Stomach smooth muscle (tissue), 2 donors: ENCODE data around the gene ZFP14.

Source experiments
- H3K27ac ChIP-seq: one replicate; pipeline ENCODE4 v1.7.0; 2013; ENCODE audit warnings: mild to moderate bottlenecking, low read length, inconsistent platforms
- H3K27me3 ChIP-seq, 2 donors: one replicate each; pipeline ENCODE4 v1.7.0; 2013; ENCODE audit warnings: low read length in 2 of 2; ENCODE audit not compliant: insufficient read depth in 2 of 2, control insufficient read depth in 1 of 2
- H3K36me3 ChIP-seq, 2 donors: one replicate each; pipeline ENCODE4 v1.7.0; 2013; ENCODE audit warnings: low read length in 2 of 2; ENCODE audit not compliant: control insufficient read depth in 2 of 2, insufficient read depth in 2 of 2
- H3K4me1 ChIP-seq: one replicate; pipeline ENCODE4 v1.7.0; 2013; ENCODE audit warnings: low read length; ENCODE audit not compliant: control insufficient read depth, insufficient read depth
- H3K4me3 ChIP-seq, 2 donors: one replicate each; pipeline ENCODE4 v1.7.0; 2013; ENCODE audit warnings: low read length in 2 of 2
- H3K9ac ChIP-seq, 2 donors: one replicate each; pipeline ENCODE4 v1.7.0; 2013; ENCODE audit warnings: low read length in 2 of 2, mild to moderate bottlenecking in 1 of 2
- H3K9me3 ChIP-seq, 2 donors: one replicate each; pipeline ENCODE4 v1.7.0; 2013; ENCODE audit warnings: low read length in 2 of 2; ENCODE audit not compliant: control insufficient read depth in 2 of 2
- donor health status: healthy.
- donor health status: Pancreatic carcinoma.

Gene ZFP14

GRCh38 chr19:36401475-36401874 lies 22.5 kb upstream of the ZFP14 start:
- H3K4me1 ChIP-seq = no peaks in the 10 kb centered on the region
- H3K27me3 ChIP-seq = no peaks in the 10 kb centered on the region
- H3K4me3 ChIP-seq = no peak overlapping the region
- H3K36me3 ChIP-seq = peaks cover 35 to 41% of the 10 kb centered on the region in 2 donors
- H3K9ac ChIP-seq = no peak overlapping the region
- H3K9me3 ChIP-seq = peaks cover 0 to 3% of the 10 kb centered on the region in 2 donors
- H3K27ac ChIP-seq = no peak overlapping the region

DNA sequence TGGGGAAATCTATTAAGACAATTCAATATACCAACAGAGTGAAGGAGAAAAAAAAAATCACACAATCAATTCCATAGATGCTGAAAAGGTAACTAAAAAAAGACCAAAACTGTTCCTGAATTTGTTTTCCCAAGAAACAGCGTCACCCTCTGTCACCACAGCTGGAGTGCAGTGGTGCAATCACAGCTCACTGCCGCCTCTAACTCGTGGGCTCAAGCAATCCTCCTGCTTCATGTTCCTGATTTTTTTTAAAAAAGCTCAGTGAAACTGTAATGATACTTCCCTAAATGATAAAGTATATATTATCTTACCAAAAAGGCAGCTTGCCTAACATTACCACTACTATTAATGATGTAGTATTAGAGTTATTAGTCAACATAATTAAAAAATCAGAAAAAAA lies 19.6 kb upstream of the ZFP14 start:
- Histone ChIP-seq H3K27ac (no peak overlapping the region), H3K4me3 (no peak overlapping the region), H3K27me3 (no peaks in the 10 kb centered on the region), H3K9me3 (peaks cover 12% of the 10 kb centered on the region in 2 donors), H3K36me3 (peaks cover 38 to 41% of the 10 kb centered on the region in 2 donors), H3K4me1 (no peaks in the 10 kb centered on the region), H3K9ac (no peak overlapping the region)

GRCh38 chr19:36392916-36393673 lies 14.1 kb upstream of the ZFP14 start:
- Histone ChIP-seq H3K27ac (no peak overlapping the region), H3K27me3 (no peaks in the 10 kb centered on the region), H3K36me3 (peaks cover 34 to 36% of the 10 kb centered on the region in 2 donors), H3K4me1 (no peaks in the 10 kb centered on the region), H3K9me3 (peaks cover 26 to 27% of the 10 kb centered on the region in 2 donors), H3K9ac (no peak overlapping the region), H3K4me3 (peak overlapping the region in 1 of 2 donors; percentile 0)

- no peaks in the 10 kb centered on the region for H3K36me3 ChIP-seq
- no peaks in the 10 kb centered on the region for H3K27me3 ChIP-seq
- H3K27ac ChIP-seq = no peak overlapping the region
- no peaks in the 10 kb centered on the region for H3K9me3 ChIP-seq
- H3K9ac ChIP-seq = peak overlapping the region; percentile 36 to 88
- H3K4me1 ChIP-seq = peaks cover 17% of the 10 kb centered on the region
- peak overlapping the region; percentile 90 to 98 for H3K4me3 ChIP-seq
These were observed 464 bp upstream of the ZFP14 start for GRCh38 chr19:36379510-36379819.

- peaks cover 17% of the 10 kb centered on the region for H3K4me1 ChIP-seq
- H3K9me3 ChIP-seq = no peaks in the 10 kb centered on the region
- H3K4me3 ChIP-seq = peak overlapping the region; percentile 90 to 98
- H3K27ac ChIP-seq = no peak overlapping the region
- no peaks in the 10 kb centered on the region for H3K27me3 ChIP-seq
- no peaks in the 10 kb centered on the region for H3K36me3 ChIP-seq
- peak overlapping the region; percentile 86 to 88 for H3K9ac ChIP-seq
These were observed 1.3 kb downstream of the ZFP14 start for GRCh38 chr19:36377541-36378178.

DNA sequence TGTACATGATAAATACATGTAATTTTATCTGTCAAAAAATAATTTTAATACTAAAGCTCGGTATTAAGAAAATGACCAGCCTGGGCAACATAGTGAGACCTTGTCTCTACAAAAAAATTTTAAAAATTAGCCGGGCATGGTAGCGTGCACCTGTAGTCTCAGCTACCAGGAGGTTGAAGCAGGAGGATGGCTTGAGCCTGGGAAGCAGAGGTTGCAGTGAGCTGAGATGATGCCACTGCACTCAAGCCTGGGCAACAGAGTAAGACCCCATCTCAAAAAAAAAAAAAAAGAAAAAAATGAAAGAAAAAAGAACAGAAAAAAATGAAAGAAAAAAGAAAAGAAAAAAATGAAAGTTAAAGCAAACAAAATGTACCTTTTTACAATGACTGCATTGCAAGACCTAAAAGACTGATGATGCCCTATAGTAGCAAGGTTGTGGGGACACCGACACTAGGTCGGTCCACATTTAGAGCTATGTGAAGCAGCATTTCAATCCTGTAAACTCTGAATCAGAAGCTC lies 5.3 kb downstream of the ZFP14 start:
- Histone ChIP-seq H3K9ac (no peak overlapping the region), H3K4me3 (no peak overlapping the region), H3K27ac (no peak overlapping the region), H3K4me1 (peaks cover 14% of the 10 kb centered on the region), H3K27me3 (no peaks in the 10 kb centered on the region), H3K36me3 (no peaks in the 10 kb centered on the region), H3K9me3 (no peaks in the 10 kb centered on the region)

GRCh38 chr19:36371886-36372285 lies 7.1 kb downstream of the ZFP14 start:
- Histone ChIP-seq H3K9me3 (no peaks in the 10 kb centered on the region), H3K36me3 (peaks cover 3% of the 10 kb centered on the region in 2 donors), H3K27me3 (no peaks in the 10 kb centered on the region), H3K4me1 (no peaks in the 10 kb centered on the region), H3K4me3 (no peak overlapping the region), H3K27ac (no peak overlapping the region), H3K9ac (no peak overlapping the region)

DNA sequence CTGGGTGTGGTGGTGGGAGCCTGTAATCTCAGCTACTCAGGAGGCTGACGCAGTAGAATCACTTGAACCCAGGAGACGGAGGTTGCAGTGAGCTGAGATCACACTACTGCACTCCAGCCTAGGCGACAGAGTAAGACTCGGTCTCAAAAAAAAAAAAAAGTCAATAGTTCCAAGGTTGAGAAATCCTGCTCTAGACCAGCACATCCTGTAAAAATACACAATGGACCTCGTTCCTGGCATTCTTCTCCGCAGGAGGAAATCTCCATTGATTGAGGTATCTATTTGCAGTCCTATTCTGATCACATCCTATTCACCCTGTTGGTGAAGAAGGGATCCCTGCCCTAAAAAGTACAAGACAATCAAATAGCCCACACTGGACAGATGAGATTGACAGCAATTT lies 15.2 kb downstream of the ZFP14 start:
- H3K9ac ChIP-seq = no peak overlapping the region
- H3K4me3 ChIP-seq = no peak overlapping the region
- H3K4me1 ChIP-seq = no peaks in the 10 kb centered on the region
- no peaks in the 10 kb centered on the region for H3K9me3 ChIP-seq
- H3K27me3 ChIP-seq = no peaks in the 10 kb centered on the region
- H3K27ac ChIP-seq = no peak overlapping the region
- H3K36me3 ChIP-seq = peaks cover 22 to 31% of the 10 kb centered on the region in 2 donors

DNA sequence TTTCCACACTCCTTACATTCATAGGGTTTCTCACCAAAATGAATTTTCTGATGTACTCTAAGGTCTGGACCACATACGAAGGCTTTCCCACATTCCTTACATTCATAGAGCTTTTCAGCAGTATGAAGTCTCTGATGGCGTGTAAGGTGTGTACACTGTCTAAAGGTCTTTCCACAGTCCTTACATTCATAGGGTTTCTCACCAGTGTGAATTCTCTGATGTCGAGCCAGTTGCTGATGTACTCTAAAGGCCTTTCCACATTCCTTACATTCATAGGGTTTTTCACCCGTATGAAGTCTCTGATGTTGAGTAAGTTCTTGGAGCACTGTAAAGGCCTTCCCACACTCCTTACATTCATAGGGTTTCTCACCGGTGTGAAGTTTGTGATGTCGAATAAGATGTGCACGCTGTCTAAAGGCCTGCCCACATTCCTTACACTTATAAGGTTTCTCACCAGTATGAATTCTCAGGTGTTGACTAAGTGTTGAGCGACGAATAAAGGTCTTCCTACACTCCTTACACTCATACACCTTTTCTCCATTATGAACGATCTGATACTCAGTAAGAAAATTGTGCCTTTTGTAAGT lies 38.1 kb downstream of the ZFP14 start:
- peaks cover 18 to 22% of the 10 kb centered on the region in 2 donors for H3K36me3 ChIP-seq
- H3K4me3 ChIP-seq = peak overlapping the region in 1 of 2 donors; percentile 7
- H3K9me3 ChIP-seq = peaks cover 14 to 20% of the 10 kb centered on the region in 2 donors
- no peaks in the 10 kb centered on the region for H3K27me3 ChIP-seq
- no peak overlapping the region for H3K27ac ChIP-seq
- no peak overlapping the region for H3K9ac ChIP-seq
- no peaks in the 10 kb centered on the region for H3K4me1 ChIP-seq

GRCh38 chr19:36331353-36332228 lies 47.4 kb downstream of the ZFP14 start:
- Histone ChIP-seq H3K9me3 (no peaks in the 10 kb centered on the region), H3K4me1 (peaks cover 13% of the 10 kb centered on the region), H3K27ac (no peak overlapping the region), H3K4me3 (peak overlapping the region; percentile 94 to 99), H3K27me3 (no peaks in the 10 kb centered on the region), H3K36me3 (peaks cover 8 to 11% of the 10 kb centered on the region in 2 donors), H3K9ac (peak overlapping the region; percentile 68 to 73)
